ENCODE measurements around the gene TMEM38B.

Gene TMEM38B

DNA sequence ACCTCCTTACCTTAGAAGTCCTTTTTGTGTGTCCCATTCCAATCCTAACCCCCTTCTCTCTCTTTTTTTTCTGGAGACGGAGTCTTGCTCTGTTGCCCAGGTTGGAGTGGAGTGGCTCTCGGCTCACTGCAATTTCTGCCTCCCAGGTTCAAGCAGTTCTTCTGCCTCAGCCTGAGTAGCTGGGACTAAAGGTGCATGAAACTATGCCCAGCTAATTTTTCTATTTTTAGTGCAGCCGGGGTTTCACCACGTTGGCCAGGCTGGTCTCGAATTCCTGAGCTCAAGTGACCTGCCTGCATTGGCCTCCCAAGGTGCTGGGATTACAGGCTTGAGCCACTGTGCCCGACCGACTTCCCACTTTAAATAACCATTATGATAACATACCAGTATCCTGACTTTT, 17.5 kb downstream of the TMEM38B start:
- Histone ChIP-seq H3K4me1 (ENCODE audit: control insufficient read depth in 1 of 2, insufficient read depth in 1 of 2, low read depth in 1 of 2, low read length in 1 of 2) (no peaks in the 10 kb centered on the region), H3K36me3 (no peaks in the 10 kb centered on the region), H3K9me3 (no peaks in the 10 kb centered on the region), H3K4me3 (ENCODE audit: low read depth in 1 of 2, low read length in 1 of 2) (no peak overlapping the region), H3K27ac (no peak overlapping the region), H3K27me3 (no peaks in the 10 kb centered on the region)
- TF ChIP-seq, protein P1, sequence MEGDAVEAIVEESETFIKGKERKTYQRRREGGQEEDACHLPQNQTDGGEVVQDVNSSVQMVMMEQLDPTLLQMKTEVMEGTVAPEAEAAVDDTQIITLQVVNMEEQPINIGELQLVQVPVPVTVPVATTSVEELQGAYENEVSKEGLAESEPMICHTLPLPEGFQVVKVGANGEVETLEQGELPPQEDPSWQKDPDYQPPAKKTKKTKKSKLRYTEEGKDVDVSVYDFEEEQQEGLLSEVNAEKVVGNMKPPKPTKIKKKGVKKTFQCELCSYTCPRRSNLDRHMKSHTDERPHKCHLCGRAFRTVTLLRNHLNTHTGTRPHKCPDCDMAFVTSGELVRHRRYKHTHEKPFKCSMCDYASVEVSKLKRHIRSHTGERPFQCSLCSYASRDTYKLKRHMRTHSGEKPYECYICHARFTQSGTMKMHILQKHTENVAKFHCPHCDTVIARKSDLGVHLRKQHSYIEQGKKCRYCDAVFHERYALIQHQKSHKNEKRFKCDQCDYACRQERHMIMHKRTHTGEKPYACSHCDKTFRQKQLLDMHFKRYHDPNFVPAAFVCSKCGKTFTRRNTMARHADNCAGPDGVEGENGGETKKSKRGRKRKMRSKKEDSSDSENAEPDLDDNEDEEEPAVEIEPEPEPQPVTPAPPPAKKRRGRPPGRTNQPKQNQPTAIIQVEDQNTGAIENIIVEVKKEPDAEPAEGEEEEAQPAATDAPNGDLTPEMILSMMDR (IDR thresholded peaks at IDR 0.05), result no peak

DNA sequence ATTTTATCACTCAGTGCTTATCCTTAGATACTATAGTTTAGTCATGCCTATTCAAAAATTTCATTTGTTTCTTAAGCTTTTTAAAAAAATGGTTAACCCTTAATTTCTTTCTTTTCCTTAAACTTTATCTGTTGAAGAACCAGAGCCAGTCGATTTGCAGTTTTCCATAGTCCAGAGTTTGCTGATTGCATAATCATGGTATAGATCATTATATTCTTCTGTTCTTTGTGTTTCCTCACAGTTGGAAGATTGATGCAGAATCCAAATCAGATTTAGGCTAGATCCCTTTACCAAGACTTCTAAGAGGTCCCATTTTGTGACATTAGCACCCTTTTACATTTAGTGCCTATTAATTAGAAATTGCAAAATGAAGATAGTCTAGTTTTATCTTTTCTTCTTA, 18.0 kb downstream of the TMEM38B start:
- Histone ChIP-seq H3K36me3 (no peaks in the 10 kb centered on the region), H3K27ac (no peak overlapping the region), H3K4me3 (ENCODE audit: low read depth in 1 of 2, low read length in 1 of 2) (no peak overlapping the region), H3K9me3 (no peaks in the 10 kb centered on the region), H3K27me3 (no peaks in the 10 kb centered on the region), H3K4me1 (ENCODE audit: control insufficient read depth in 1 of 2, insufficient read depth in 1 of 2, low read depth in 1 of 2, low read length in 1 of 2) (no peaks in the 10 kb centered on the region)
- TF ChIP-seq, protein P1 (IDR thresholded peaks at IDR 0.05), result no peak

DNA sequence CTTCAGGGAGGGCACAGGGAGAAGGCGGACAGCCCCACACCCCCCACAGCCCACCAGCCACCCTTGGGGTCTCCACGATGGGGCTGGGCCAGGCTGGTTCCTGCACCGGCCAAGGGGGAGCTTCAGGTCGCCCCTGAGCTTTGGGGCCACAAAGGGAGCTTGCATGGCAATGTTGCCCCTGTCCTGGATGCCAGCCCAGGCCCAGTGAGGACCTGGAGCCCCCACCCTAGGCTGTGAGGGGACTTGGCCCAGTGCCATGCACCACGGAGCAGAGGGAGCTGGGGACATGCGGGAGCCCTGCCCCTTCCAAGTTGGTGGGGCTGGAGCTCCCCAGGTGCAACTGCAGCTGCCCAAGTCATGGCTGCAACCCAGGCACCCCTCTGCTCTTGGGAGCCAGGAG, 18.4 kb downstream of the TMEM38B start:
- TF ChIP-seq, protein P1 (IDR thresholded peaks at IDR 0.05), result no peak
- Histone ChIP-seq H3K36me3 (no peaks in the 10 kb centered on the region), H3K27me3 (no peaks in the 10 kb centered on the region), H3K4me1 (ENCODE audit: control insufficient read depth in 1 of 2, insufficient read depth in 1 of 2, low read depth in 1 of 2, low read length in 1 of 2) (no peaks in the 10 kb centered on the region), H3K4me3 (ENCODE audit: low read depth in 1 of 2, low read length in 1 of 2) (no peak overlapping the region), H3K27ac (no peak overlapping the region), H3K9me3 (no peaks in the 10 kb centered on the region)

DNA sequence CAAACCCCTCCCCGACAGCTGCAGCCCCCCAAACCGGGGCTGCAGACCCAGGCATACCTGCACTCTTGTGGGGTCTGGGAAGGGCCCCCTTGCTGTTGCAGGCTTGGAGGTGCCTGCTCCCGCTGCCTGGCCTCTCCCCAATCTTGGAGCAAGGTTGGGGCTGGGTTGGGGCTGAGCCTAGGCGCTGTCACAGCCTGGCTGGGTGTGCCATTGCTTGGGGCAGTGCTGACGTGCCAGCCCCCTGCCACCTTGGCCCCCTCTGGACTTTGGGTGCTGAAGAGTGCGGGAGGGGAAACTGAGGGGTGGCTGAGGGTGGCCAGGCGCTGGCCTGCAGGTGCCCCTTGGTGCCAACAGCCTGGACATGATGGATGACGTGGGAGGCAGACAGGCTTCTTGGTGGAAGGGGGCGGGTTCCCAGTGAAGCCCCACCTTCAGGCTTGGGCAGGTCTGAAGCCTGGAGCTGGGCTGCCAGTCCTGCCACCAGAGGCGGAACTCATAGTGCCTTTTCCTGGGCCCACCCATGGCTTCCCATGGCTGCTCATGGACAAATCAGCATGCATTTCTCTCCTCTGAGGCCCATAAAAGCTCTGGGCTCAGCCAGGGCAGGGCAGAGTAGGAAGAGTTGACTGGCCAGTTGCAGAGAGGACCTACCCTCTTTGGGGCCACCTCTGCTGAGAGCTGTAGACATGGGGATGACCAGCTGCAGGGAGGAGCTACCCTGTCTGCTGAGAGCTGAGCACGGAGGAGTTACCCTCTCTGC, 19.1 kb downstream of the TMEM38B start:
- H3K9me3 ChIP-seq, result no peaks in the 10 kb centered on the region
- no peaks in the 10 kb centered on the region for H3K27me3 ChIP-seq
- H3K4me1 ChIP-seq (ENCODE audit: control insufficient read depth in 1 of 2, insufficient read depth in 1 of 2, low read depth in 1 of 2, low read length in 1 of 2), result no peaks in the 10 kb centered on the region
- TF ChIP-seq, protein P1 (IDR thresholded peaks at IDR 0.05), result no peak
- no peaks in the 10 kb centered on the region for H3K36me3 ChIP-seq
- H3K4me3 ChIP-seq (ENCODE audit: low read depth in 1 of 2, low read length in 1 of 2), result no peak overlapping the region
- H3K27ac ChIP-seq, result no peak overlapping the region

DNA sequence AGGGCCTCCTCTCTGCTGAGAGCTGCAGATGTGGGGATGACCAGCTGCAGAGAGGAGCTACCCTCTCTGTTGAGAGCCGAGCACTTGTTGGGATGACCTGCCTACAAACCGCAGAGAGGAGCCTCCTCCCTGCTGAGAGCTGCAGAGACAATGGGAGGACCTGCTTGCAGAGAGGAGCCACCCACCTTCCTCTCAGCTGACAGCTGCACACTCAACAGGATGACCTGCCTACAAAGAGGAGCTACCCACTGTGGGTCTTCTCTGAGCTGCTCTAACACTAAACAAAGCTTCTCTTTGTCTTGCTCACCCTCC, 19.6 kb downstream of the TMEM38B start:
- Histone ChIP-seq H3K9me3 (no peaks in the 10 kb centered on the region), H3K4me1 (ENCODE audit: control insufficient read depth in 1 of 2, insufficient read depth in 1 of 2, low read depth in 1 of 2, low read length in 1 of 2) (no peaks in the 10 kb centered on the region), H3K27ac (no peak overlapping the region), H3K27me3 (no peaks in the 10 kb centered on the region), H3K36me3 (no peaks in the 10 kb centered on the region), H3K4me3 (ENCODE audit: low read depth in 1 of 2, low read length in 1 of 2) (no peak overlapping the region)
- TF ChIP-seq, protein P1 (IDR thresholded peaks at IDR 0.05), result no peak
